K562 (cell line): Measurements from ENCODE around the gene RGS5.
"Not testable (repeated sequence)": the region's sequence is repeated elsewhere in the genome, so short reads cannot be mapped to it uniquely, and the experiment has no call there.

Experiments used
- MTA2 ChIP-seq: fragments of 450-650 bp; IDR thresholded peaks from 2 replicates; pipeline ENCODE4 v1.6.1; 2016; ENCODE audit warnings: low read depth
- PHB2 ChIP-seq: fragments of 450-650 bp; IDR thresholded peaks from 2 replicates; pipeline ENCODE4 v1.6.1; 2017; ENCODE audit warnings: low read depth
- POLR2A ChIP-seq: fragments of 450-650 bp; conservative IDR thresholded peaks from 2 replicates; pipeline ENCODE4 v1.6.1; 2016
- TAF1 ChIP-seq: IDR thresholded peaks from 2 replicates; pipeline ENCODE4 v1.6.1; 2011; ENCODE audit warnings: mild to moderate bottlenecking, low read length, moderate library complexity; ENCODE audit not compliant: insufficient read depth, control insufficient read depth, severe bottlenecking; ENCODE audit errors: extremely low read depth
- ZNF232 ChIP-seq: sonication (generic); formaldehyde crosslinking; IDR thresholded peaks from 2 replicates; pipeline ENCODE4 v1.8.0; 2022; ENCODE audit warnings: mild to moderate bottlenecking, missing genetic modification reagents

GRCh38 chr1:163228271-163228670, 25.6 kb upstream of the RGS5 start:
- not testable (repeated sequence) for TF ChIP-seq PHB2; ZNF232 (CRISPR knock-in tag); MTA2; TAF1; POLR2A
